ENCODE measurements around the gene POLR2E.
A peak's percentile ranks its signal among the peaks of the same experiment; 100 is the strongest.
"Not testable (repeated sequence)": the region's sequence is repeated elsewhere in the genome, so short reads cannot be mapped to it uniquely, and the experiment has no call there.

POLR2E gene

DNA sequence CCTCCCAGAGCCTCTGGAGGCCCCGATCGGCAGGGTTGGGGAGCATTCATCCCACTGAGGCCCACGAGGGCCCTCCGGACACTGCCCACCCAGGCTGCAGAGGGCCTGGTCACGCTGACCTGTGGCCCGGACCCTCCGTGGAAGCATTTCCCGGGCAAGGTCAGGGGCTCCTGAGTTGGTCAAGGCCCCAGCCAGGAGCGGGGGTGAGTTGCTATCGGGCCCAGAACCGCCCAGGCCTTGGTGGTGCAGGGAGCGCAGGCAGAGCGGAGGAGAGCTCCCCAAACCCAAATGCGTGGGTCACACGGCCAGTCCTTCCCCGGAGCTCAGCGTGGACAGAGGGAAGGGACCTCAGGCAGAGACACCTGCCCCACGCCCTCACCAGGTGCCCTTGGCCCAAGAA lies 34.4 kb upstream of the POLR2E start:
- Histone ChIP-seq H3K9me3 (ENCODE audit: insufficient read depth, low read depth, low read length) (no peaks in the 10 kb centered on the region), H3K27me3 (ENCODE audit: insufficient read depth, low read length, poor library complexity, severe bottlenecking) (no peaks in the 10 kb centered on the region), H3F3A (ENCODE audit: low read depth) (no peaks in the 10 kb centered on the region), H3K36me3 (ENCODE audit: insufficient read depth, low read length) (peaks cover 24% of the 10 kb centered on the region; the same call in 1 of the 2 replicates), H4K20me1 (ENCODE audit: insufficient read depth, low read length, poor library complexity, severe bottlenecking) (peaks cover 11% of the 10 kb centered on the region), H3K9ac (ENCODE audit: low read depth, low read length, poor library complexity, severe bottlenecking) (no peak overlapping the region), H2AFZ (ENCODE audit: low read length) (no peak overlapping the region), H3K4me3 (ENCODE audit: low read length, poor library complexity, severe bottlenecking) (no peak overlapping the region), H3K4me1 (ENCODE audit: insufficient read depth, low read length, poor library complexity, severe bottlenecking) (peaks cover 34% of the 10 kb centered on the region), H3K9me2 (replicated peaks; ENCODE audit: low read depth, low read length) (no peaks in the 10 kb centered on the region), H3K4me2 (ENCODE audit: low read depth, low read length, poor library complexity, severe bottlenecking) (no peak overlapping the region), H3K79me2 (ENCODE audit: insufficient read depth, low read length) (peaks cover 52% of the 10 kb centered on the region)
- TF ChIP-seq CTCF (conservative IDR thresholded peaks at IDR 0.05; ENCODE audit: low read length), result no peak
- no peak for TF ChIP-seq EZH2phosphoT487 (IDR thresholded peaks at IDR 0.05; ENCODE audit: borderline replicate concordance)

GRCh38 chr19:1129084-1129483 lies 33.9 kb upstream of the POLR2E start:
- H3F3A ChIP-seq (ENCODE audit: low read depth); H3K9me3 ChIP-seq (ENCODE audit: insufficient read depth, low read depth, low read length); H3K9ac ChIP-seq (ENCODE audit: low read depth, low read length, poor library complexity, severe bottlenecking); H2AFZ ChIP-seq (ENCODE audit: low read length); H3K4me3 ChIP-seq (ENCODE audit: low read length, poor library complexity, severe bottlenecking); H3K4me2 ChIP-seq (ENCODE audit: low read depth, low read length, poor library complexity, severe bottlenecking); H3K27me3 ChIP-seq (ENCODE audit: insufficient read depth, low read length, poor library complexity, severe bottlenecking); H3K9me2 ChIP-seq (replicated peaks; ENCODE audit: low read depth, low read length): not testable (repeated sequence)
- peaks cover 11% of the 10 kb centered on the region for H4K20me1 ChIP-seq (ENCODE audit: insufficient read depth, low read length, poor library complexity, severe bottlenecking)
- peak; percentile 14; the same call in 1 of the 2 replicates for TF ChIP-seq CTCF (conservative IDR thresholded peaks at IDR 0.05; ENCODE audit: low read length)
- H3K79me2 ChIP-seq (ENCODE audit: insufficient read depth, low read length), result peaks cover 52% of the 10 kb centered on the region
- peaks cover 28% of the 10 kb centered on the region; the same call in 1 of the 2 replicates for H3K36me3 ChIP-seq (ENCODE audit: insufficient read depth, low read length)
- H3K4me1 ChIP-seq (ENCODE audit: insufficient read depth, low read length, poor library complexity, severe bottlenecking), result peaks cover 34% of the 10 kb centered on the region

- Histone ChIP-seq H4K20me1 (ENCODE audit: insufficient read depth, low read length, poor library complexity, severe bottlenecking) (peaks cover 16% of the 10 kb centered on the region), H3K4me3 (ENCODE audit: low read length, poor library complexity, severe bottlenecking) (no peak overlapping the region), H3K9me3 (ENCODE audit: insufficient read depth, low read depth, low read length) (no peaks in the 10 kb centered on the region), H3K9ac (ENCODE audit: low read depth, low read length, poor library complexity, severe bottlenecking) (no peak overlapping the region), H2AFZ (ENCODE audit: low read length) (no peak overlapping the region), H3K9me2 (replicated peaks; ENCODE audit: low read depth, low read length) (no peaks in the 10 kb centered on the region), H3K4me1 (ENCODE audit: insufficient read depth, low read length, poor library complexity, severe bottlenecking) (peaks cover 28% of the 10 kb centered on the region), H3F3A (ENCODE audit: low read depth) (no peaks in the 10 kb centered on the region), H3K79me2 (ENCODE audit: insufficient read depth, low read length) (peaks cover 45% of the 10 kb centered on the region), H3K4me2 (ENCODE audit: low read depth, low read length, poor library complexity, severe bottlenecking) (no peak overlapping the region), H3K27me3 (ENCODE audit: insufficient read depth, low read length, poor library complexity, severe bottlenecking) (no peaks in the 10 kb centered on the region), H3K36me3 (ENCODE audit: insufficient read depth, low read length) (peaks cover 35% of the 10 kb centered on the region; the same call in 1 of the 2 replicates)
- TF ChIP-seq EZH2phosphoT487 (IDR thresholded peaks at IDR 0.05; ENCODE audit: borderline replicate concordance) (no peak), CTCF (conservative IDR thresholded peaks at IDR 0.05; ENCODE audit: low read length) (no peak)
These were observed 32.9 kb upstream of the POLR2E start for GRCh38 chr19:1128106-1128505.

Data from Loucy (cell line).